Measurements from ENCODE around the gene WNT6.

DNA sequence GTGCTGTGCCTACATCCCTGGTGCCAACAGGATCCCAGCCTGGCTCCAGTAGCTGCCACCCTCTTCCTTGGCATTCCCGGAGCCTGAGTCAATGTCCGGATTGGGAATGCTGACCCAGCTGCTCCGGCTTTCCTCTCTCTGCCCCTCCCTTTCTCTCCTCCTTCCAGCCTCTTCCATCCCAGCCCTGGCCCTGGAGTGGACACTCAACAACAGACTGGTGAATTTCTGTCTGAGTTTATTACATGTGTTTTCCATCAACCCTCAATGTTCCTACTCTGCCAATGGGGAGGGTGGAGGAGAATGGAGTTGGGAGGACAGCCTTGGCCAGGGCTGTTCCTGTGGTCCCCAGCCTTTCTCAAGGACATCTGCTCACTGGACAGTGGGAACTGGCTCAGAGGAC is 27.1 kb upstream of the WNT6 start:
- TF ChIP-seq, protein P1, sequence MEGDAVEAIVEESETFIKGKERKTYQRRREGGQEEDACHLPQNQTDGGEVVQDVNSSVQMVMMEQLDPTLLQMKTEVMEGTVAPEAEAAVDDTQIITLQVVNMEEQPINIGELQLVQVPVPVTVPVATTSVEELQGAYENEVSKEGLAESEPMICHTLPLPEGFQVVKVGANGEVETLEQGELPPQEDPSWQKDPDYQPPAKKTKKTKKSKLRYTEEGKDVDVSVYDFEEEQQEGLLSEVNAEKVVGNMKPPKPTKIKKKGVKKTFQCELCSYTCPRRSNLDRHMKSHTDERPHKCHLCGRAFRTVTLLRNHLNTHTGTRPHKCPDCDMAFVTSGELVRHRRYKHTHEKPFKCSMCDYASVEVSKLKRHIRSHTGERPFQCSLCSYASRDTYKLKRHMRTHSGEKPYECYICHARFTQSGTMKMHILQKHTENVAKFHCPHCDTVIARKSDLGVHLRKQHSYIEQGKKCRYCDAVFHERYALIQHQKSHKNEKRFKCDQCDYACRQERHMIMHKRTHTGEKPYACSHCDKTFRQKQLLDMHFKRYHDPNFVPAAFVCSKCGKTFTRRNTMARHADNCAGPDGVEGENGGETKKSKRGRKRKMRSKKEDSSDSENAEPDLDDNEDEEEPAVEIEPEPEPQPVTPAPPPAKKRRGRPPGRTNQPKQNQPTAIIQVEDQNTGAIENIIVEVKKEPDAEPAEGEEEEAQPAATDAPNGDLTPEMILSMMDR (conservative IDR thresholded peaks at IDR 0.05; ENCODE audit: low read depth, low read length) = no peak
- TF ChIP-seq EZH2 (IDR thresholded peaks at IDR 0.05; ENCODE audit: low read length, unreplicated experiment) = no peak

Data from PC-3 (cell line).